K562 (cell line): ENCODE measurements around the gene TBC1D10A. TPM values are rescaled to one million over a fixed set of nuclear protein-coding genes. Genes with fewer than 3 reads are reported as not detected.

ENCODE experiments used
- ATAC-seq: fragments of 200-7000 bp; cut with Tn5 transposase; 3 replicates; pipeline ENCODE4 v1.9.1; 2020; ENCODE audit warnings: moderate library complexity
- BruUV-seq: library from RNA; stranded (reverse); fragments of 400-500 nt; replicated peaks from 2 replicates; lab custom pipeline; 2021; lab: Mats Ljungman, UMichigan
- CTCF ChIA-PET: fragments of 300-600 bp; formaldehyde crosslinking; extraction: SDS; loops from one replicate; lab custom pipeline; 2021; ENCODE audit warnings: low intra/inter-chr PET ratio; lab: Yijun Ruan, JAX
- POLR2A ChIA-PET: fragments of 300-600, 350-650 bp; sonication (Branson Sonifier 250); formaldehyde crosslinking; extraction: SDS; loops from one replicate; lab custom pipeline; 2021; ENCODE audit warnings: antibody characterized with exemption, inconsistent platforms; lab: Yijun Ruan, JAX
- DNase-seq, 4 experiments: peaks; one replicate each; pipeline versions ENCODE4 v3.0.0 to v3.0.0-alpha.2; 2011 to 2018; ENCODE audit warnings: low spot score in 3 of 4, mixed read lengths in 3 of 4; ENCODE audit errors: extremely low read depth in 1 of 4
- FAIRE-seq: peaks from 2 replicates; lab custom pipeline; 2011; peaks lifted over from hg19 to GRCh38; lab: Jason Lieb, UNC
- H2AFZ ChIP-seq: 2 replicates; pipeline ENCODE4 v1.6.0; 2011; ENCODE audit warnings: low read depth, low read length, control low read depth, inconsistent platforms
- H3K27ac ChIP-seq: fragments of 200-600 bp; 3 replicates; pipeline ENCODE4 v1.8.0; 2011; ENCODE audit warnings: low read depth, mild to moderate bottlenecking, control low read depth, inconsistent platforms, low read length, moderate library complexity, mixed read lengths; ENCODE audit errors: extremely low read depth
- H3K27me3 ChIP-seq, 2 experiments: fragments of 300-600 bp in 1 of 2; 2 replicates in 1 of 2; 3 replicates in 1 of 2; pipeline versions ENCODE4 v1.6.0 to v1.8.0; 2011; ENCODE audit warnings: inconsistent platforms in 2 of 2, low read length in 2 of 2, mild to moderate bottlenecking in 1 of 2, mixed read lengths in 1 of 2, moderate library complexity in 1 of 2; ENCODE audit not compliant: control insufficient read depth in 2 of 2, insufficient read depth in 2 of 2
- H3K36me3 ChIP-seq: fragments of 300-600 bp; 3 replicates; pipeline ENCODE4 v1.8.0; 2011; ENCODE audit warnings: mild to moderate bottlenecking, low read length, inconsistent platforms; ENCODE audit not compliant: control insufficient read depth, insufficient read depth
- H3K4me1 ChIP-seq, 2 experiments: fragments of 200-600 bp in 1 of 2; replicated peaks in 1 of 2; 2 replicates in 1 of 2; 3 replicates in 1 of 2; pipeline versions ENCODE4 v1.5.1 to v1.8.0; 2011; ENCODE audit warnings: inconsistent platforms in 2 of 2, low read length in 2 of 2, mild to moderate bottlenecking in 1 of 2, mixed read lengths in 1 of 2, moderate library complexity in 1 of 2; ENCODE audit not compliant: control insufficient read depth in 2 of 2, insufficient read depth in 2 of 2
- H3K4me2 ChIP-seq: 2 replicates; pipeline ENCODE4 v1.6.1; 2011; ENCODE audit warnings: low read length, control low read depth, inconsistent platforms, mixed read lengths; ENCODE audit not compliant: insufficient read depth
- H3K4me3 ChIP-seq: fragments of 200-600 bp; sonication (generic), shearing (Covaris generic); 2 replicates; pipeline ENCODE4 v1.5.1; 2016; ENCODE audit warnings: control low read depth, inconsistent platforms
- H3K79me2 ChIP-seq: fragments of 200-600 bp; 3 replicates; pipeline ENCODE4 v1.8.0; 2011; ENCODE audit warnings: low read length, inconsistent platforms; ENCODE audit not compliant: control insufficient read depth, insufficient read depth
- H3K9ac ChIP-seq, 2 experiments: 2 replicates each; pipeline versions ENCODE4 v1.6.0 to v1.6.1; 2011; ENCODE audit warnings: low read depth in 2 of 2, low read length in 2 of 2, control low read depth in 1 of 2, inconsistent platforms in 1 of 2, mild to moderate bottlenecking in 1 of 2, mixed read lengths in 1 of 2; ENCODE audit not compliant: insufficient read depth in 1 of 2
- H3K9me1 ChIP-seq: one replicate; pipeline ENCODE4 v1.6.0; 2011; ENCODE audit warnings: inconsistent platforms, mild to moderate bottlenecking, low read length, moderate library complexity; ENCODE audit not compliant: control insufficient read depth, insufficient read depth
- H3K9me3 ChIP-seq: replicated peaks from 2 replicates; pipeline ENCODE4 v1.5.1; 2011; ENCODE audit warnings: low read depth, low read length, inconsistent platforms; ENCODE audit not compliant: control insufficient read depth, insufficient read depth
- H4K20me1 ChIP-seq: replicated peaks from 2 replicates; pipeline ENCODE4 v1.6.1; 2011; ENCODE audit warnings: low read length, inconsistent platforms, mixed read lengths; ENCODE audit not compliant: control insufficient read depth, insufficient read depth
- ARID1B ChIP-seq: fragments of 450-650 bp; IDR thresholded peaks from 2 replicates; pipeline ENCODE4 v1.6.1; 2016; ENCODE audit warnings: antibody characterized with exemption, mild to moderate bottlenecking, inconsistent platforms
- ARID4B ChIP-seq: sonication (generic); formaldehyde crosslinking; IDR thresholded peaks from 2 replicates; pipeline ENCODE4 v1.8.0; 2022; ENCODE audit warnings: mild to moderate bottlenecking, missing genetic modification reagents
- BHLHE40 ChIP-seq: IDR thresholded peaks from 2 replicates; pipeline ENCODE4 v1.6.1; 2011; ENCODE audit warnings: low read length, improper control_type of control experiment
- C11orf30 ChIP-seq: fragments of 450-650 bp; IDR thresholded peaks from 2 replicates; pipeline ENCODE4 v1.6.1; 2016; ENCODE audit warnings: low read depth, mild to moderate bottlenecking
- CREM ChIP-seq: IDR thresholded peaks from 2 replicates; pipeline ENCODE4 v1.6.1; 2014; ENCODE audit warnings: antibody characterized with exemption, low read depth
- ESRRA ChIP-seq: fragments of 450-650 bp; IDR thresholded peaks from 2 replicates; pipeline ENCODE4 v1.6.1; 2014; ENCODE audit warnings: low read depth, mild to moderate bottlenecking, moderate library complexity, borderline replicate concordance
- HMGN3 ChIP-seq: IDR thresholded peaks from 2 replicates; pipeline ENCODE4 v1.6.1; 2011; ENCODE audit warnings: borderline replicate concordance, low read depth, mild to moderate bottlenecking, mixed read lengths, low read length; ENCODE audit not compliant: insufficient read length; ENCODE audit errors: extremely low read depth
- MIER1 ChIP-seq: fragments of 450-650 bp; IDR thresholded peaks from 2 replicates; pipeline ENCODE4 v1.6.1; 2016; ENCODE audit warnings: antibody characterized with exemption, mild to moderate bottlenecking, low read depth
- POLR2AphosphoS2 ChIP-seq: IDR thresholded peaks from 2 replicates; pipeline ENCODE4 v1.6.1; 2012; ENCODE audit warnings: low read length, improper control_type of control experiment
- SAFB2 ChIP-seq: fragments of 200-400 bp; formaldehyde crosslinking; IDR thresholded peaks from 2 replicates; pipeline ENCODE4 v1.6.1; 2018; ENCODE audit warnings: borderline replicate concordance, low read length, low read depth, moderate library complexity; ENCODE audit not compliant: severe bottlenecking
- SLC30A9 ChIP-seq: fragments of 250-450 bp; sonication (Bioruptor Pico); IDR thresholded peaks from 2 replicates; pipeline ENCODE4 v1.8.0; 2022; ENCODE audit warnings: mild to moderate bottlenecking, moderate library complexity
- SMAD2 ChIP-seq: fragments of 150-350 bp; IDR thresholded peaks from 2 replicates; pipeline ENCODE4 v1.6.1; 2014; ENCODE audit warnings: low read depth, mild to moderate bottlenecking, low read length
- SRSF1 ChIP-seq: fragments of 200-400 bp; formaldehyde crosslinking; IDR thresholded peaks from 2 replicates; pipeline ENCODE4 v1.6.1; 2017; ENCODE audit warnings: mild to moderate bottlenecking, low read depth, low read length, moderate library complexity
- TBL1XR1 ChIP-seq, 2 experiments: IDR thresholded peaks; 2 replicates each; pipeline ENCODE4 v1.6.1; 2012; ENCODE audit warnings: improper control_type of control experiment in 2 of 2, low read length in 2 of 2, mild to moderate bottlenecking in 1 of 2
- YY1 ChIP-seq, 3 experiments: IDR thresholded peaks; 2 replicates each; pipeline ENCODE4 v1.6.1; 2011; ENCODE audit warnings: low read length in 2 of 3, mild to moderate bottlenecking in 2 of 3, moderate library complexity in 2 of 3, borderline replicate concordance in 1 of 3, control low read depth in 1 of 3, low read depth in 1 of 3; ENCODE audit not compliant: insufficient read depth in 3 of 3, insufficient replicate concordance in 2 of 3, control insufficient read depth in 1 of 3, insufficient read length in 1 of 3; ENCODE audit errors: extremely low read depth in 1 of 3
- ZBTB5 ChIP-seq: fragments of 450-650 bp; IDR thresholded peaks from 2 replicates; pipeline ENCODE4 v1.6.1; 2017; ENCODE audit warnings: antibody characterized with exemption
- ZC3H4 ChIP-seq: sonication (generic); formaldehyde crosslinking; IDR thresholded peaks from 2 replicates; pipeline ENCODE4 v1.9.0; 2021; ENCODE audit warnings: missing genetic modification reagents, borderline replicate concordance
- WGBS: fragments of 100-300 bp; shearing (Covaris generic); methylation state at CpG from one replicate; pipeline ENCODE4 v1.1.6; 2016; ENCODE audit warnings: low coverage, mixed read lengths; ENCODE audit not compliant: insufficient coverage; ENCODE audit errors: missing lambda C conversion rate; 5-methylcytosine and 5-hydroxymethylcytosine counted together
- in situ Hi-C: fragments of 300-500 bp; cut with MboI; formaldehyde crosslinking; loops from 4 replicates; pipeline ENCODE4 v1.15.0; 2018; ENCODE audit warnings: inconsistent platforms, mixed read lengths
- intact Hi-C: fragments of 100-400 bp; cut with micrococcal nuclease; formaldehyde crosslinking; loops from 2 replicates; pipeline ENCODE4 v1.14.2; 2022
- polyA plus RNA-seq, 8 experiments: library from polyadenylated mRNA; depleted of rRNA in 4 of 8; stranded (reverse) in 5 of 8; unstranded in 3 of 8; fragments of >200 nt; fragmentation: Nextera tagmentation in 2 of 8; fragmentation: Illumina TruSeq in 1 of 8; extraction: Ambion mirVana in 2 of 8; extraction: Trizol in 1 of 8; gene quantifications; 2 replicates each; pipeline versions ENCODE4 v1.2.1 to v1.2.3, GENCODE V29; 2011 to 2014; ENCODE audit warnings: inconsistent platforms in 1 of 8, missing spikeins in 1 of 8
- total RNA-seq, 7 experiments: library from RNA; depleted of rRNA in 6 of 7; stranded (reverse); fragments of >200 nt in 6 of 7; fragmentation: Illumina TruSeq in 2 of 7; extraction: Trizol in 2 of 7; gene quantifications; 2 replicates each; pipeline versions ENCODE4 v1.2.1 to v1.2.3, GENCODE V29; 2011 to 2021; ENCODE audit warnings: low replicate concordance in 1 of 7

Gene TBC1D10A
- total and polyA plus RNA-seq, 9 of the 15 experiments (the other 6 are each of a cell fraction or from before 2014, with no cell fraction given): 0.13 to 10.4 (median 4.6) TPM

GRCh38 chr22:30338802-30339201 lies 12.1 kb upstream of the TBC1D10A start:
- Histone ChIP-seq H4K20me1 (no peaks in the 10 kb centered on the region), H3K36me3 (peaks cover 98% of the 10 kb centered on the region), H3K4me2 (no peak overlapping the region), H3K79me2 (no peaks in the 10 kb centered on the region), H3K9me1 (no peaks in the 10 kb centered on the region), H3K4me1 (no peaks in the 10 kb centered on the region), H3K27me3 (no peaks in the 10 kb centered on the region), H2AFZ (no peak overlapping the region), H3K9ac (no peak overlapping the region), H3K27ac (no peak overlapping the region), H3K9me3 (no peaks in the 10 kb centered on the region), H3K4me3 (no peak overlapping the region)
- CTCF ChIA-PET: no interaction called here
- 93% methylated on average over 7 of the region's 7 CpGs for WGBS
- no TSS peak for BruUV-seq
- DNase-seq (no peak), FAIRE-seq (no peak), ATAC-seq (no peak)
- intact Hi-C loops: no loop called here
- in situ Hi-C loops: no loop called here
- POLR2A ChIA-PET: interaction anchor here (0.7 to 2.2 kb wide), 4 partner anchors 11 to 51 kb away, joined by 3 to 8 read pairs (median 3); partner anchors contain the start of genes CCDC157, SF3A1 and TBC1D10A
- TF ChIP-seq TBL1XR1 (IDR thresholded peaks at IDR 0.05; ENCODE audit: low read length in 2 of 2): no peak
- no peak for TF ChIP-seq YY1 (IDR thresholded peaks at IDR 0.05; ENCODE audit: borderline replicate concordance in 1 of 3, control insufficient read depth in 1 of 3, extremely low read depth in 1 of 3, insufficient read depth in 3 of 3, insufficient read length in 1 of 3, insufficient replicate concordance in 2 of 3, low read depth in 1 of 3, low read length in 2 of 3)
- TF ChIP-seq SLC30A9 (CRISPR knock-in tag): no peak
- TF ChIP-seq ARID4B (CRISPR knock-in tag): no peak
- TF ChIP-seq MIER1: no peak
- TF ChIP-seq BHLHE40: no peak
- no peak for TF ChIP-seq HMGN3
- TF ChIP-seq ESRRA: no peak
- TF ChIP-seq SRSF1: no peak
- no peak for TF ChIP-seq SAFB2
- no peak for TF ChIP-seq CREM
- no peak for TF ChIP-seq POLR2AphosphoS2
- TF ChIP-seq ARID1B: no peak
- TF ChIP-seq ZBTB5: no peak
- no peak for TF ChIP-seq ZC3H4
- no peak for TF ChIP-seq C11orf30
- TF ChIP-seq SMAD2: no peak
